Astrocyte (in vitro differentiated cells and primary cell): Measurements from ENCODE around the gene GNB1. TPM values are rescaled to one million over a fixed set of nuclear protein-coding genes. Genes with fewer than 3 reads are reported as not detected.

Source experiments
- DNase-seq: peaks from one replicate; pipeline ENCODE4 v3.0.0-alpha.2; 2010; ENCODE audit warnings: low read depth
- FAIRE-seq: peaks from 2 replicates; lab custom pipeline; 2011; peaks lifted over from hg19 to GRCh38; lab: Jason Lieb, UNC
- H2AFZ ChIP-seq: 2 replicates; pipeline ENCODE4 v1.6.0; 2012; ENCODE audit warnings: low read depth, low read length, inconsistent platforms
- H3K27ac ChIP-seq: 2 replicates; pipeline ENCODE4 v1.5.1; 2011; ENCODE audit warnings: low read depth, low read length, inconsistent platforms
- H3K27me3 ChIP-seq: 2 replicates; pipeline ENCODE4 v1.6.0; 2011; ENCODE audit warnings: low read length, inconsistent platforms; ENCODE audit not compliant: insufficient read depth
- H3K36me3 ChIP-seq: 2 replicates; pipeline ENCODE4 v1.5.1; 2011; ENCODE audit warnings: low read length, inconsistent platforms; ENCODE audit not compliant: insufficient read depth
- H3K4me1 ChIP-seq: 2 replicates; pipeline ENCODE4 v1.5.1; 2011; ENCODE audit warnings: low read length, inconsistent platforms; ENCODE audit not compliant: insufficient read depth
- H3K4me2 ChIP-seq: 2 replicates; pipeline ENCODE4 v1.6.0; 2012; ENCODE audit warnings: low read length, inconsistent platforms
- H3K4me3 ChIP-seq: 2 replicates; pipeline ENCODE4 v1.5.1; 2011; ENCODE audit warnings: low read depth, mild to moderate bottlenecking, low read length, inconsistent platforms; ENCODE audit not compliant: insufficient read depth
- H3K79me2 ChIP-seq: 2 replicates; pipeline ENCODE4 v1.6.0; 2012; ENCODE audit warnings: mild to moderate bottlenecking, low read length, inconsistent platforms; ENCODE audit not compliant: insufficient read depth
- H3K9ac ChIP-seq: 2 replicates; pipeline ENCODE4 v1.6.0; 2012; ENCODE audit warnings: mild to moderate bottlenecking, low read length, inconsistent platforms
- H3K9me3 ChIP-seq: 2 replicates; pipeline ENCODE4 v1.5.1; 2012; ENCODE audit warnings: low read depth, mild to moderate bottlenecking, low read length, inconsistent platforms; ENCODE audit not compliant: insufficient read depth
- H4K20me1 ChIP-seq: 2 replicates; pipeline ENCODE4 v1.6.0; 2012; ENCODE audit warnings: low read length, inconsistent platforms; ENCODE audit not compliant: insufficient read depth
- H3K27ac Mint-ChIP-seq: one replicate; pipeline ENCODE4 v1.8.0; 2021; ENCODE audit warnings: mild to moderate bottlenecking, mixed read lengths; ENCODE audit not compliant: unreplicated experiment
- H3K27me3 Mint-ChIP-seq: one replicate; pipeline ENCODE4 v1.8.0; 2021; ENCODE audit warnings: low read depth, mixed read lengths; ENCODE audit not compliant: unreplicated experiment
- H3K36me3 Mint-ChIP-seq: one replicate; pipeline ENCODE4 v1.8.0; 2021; ENCODE audit warnings: low read depth, mixed read lengths; ENCODE audit not compliant: unreplicated experiment
- H3K4me1 Mint-ChIP-seq: one replicate; pipeline ENCODE4 v1.8.0; 2021; ENCODE audit warnings: low read depth, mixed read lengths; ENCODE audit not compliant: unreplicated experiment
- H3K4me3 Mint-ChIP-seq: one replicate; pipeline ENCODE4 v1.8.0; 2021; ENCODE audit warnings: mild to moderate bottlenecking, moderate library complexity, mixed read lengths; ENCODE audit not compliant: unreplicated experiment
- H3K9me3 Mint-ChIP-seq: one replicate; pipeline ENCODE4 v1.8.0; 2021; ENCODE audit warnings: mild to moderate bottlenecking, mixed read lengths; ENCODE audit not compliant: unreplicated experiment
- EZH2 ChIP-seq: IDR thresholded peaks from 2 replicates; pipeline ENCODE4 v1.6.1; 2012; ENCODE audit warnings: mild to moderate bottlenecking, low read length, inconsistent platforms; ENCODE audit not compliant: insufficient read depth
- total RNA-seq: library from RNA; stranded (reverse); gene quantifications from 2 replicates; pipeline ENCODE4 v1.2.1, GENCODE V29; 2021
- TF ChIP-seq, protein P1 (sequence below): IDR thresholded peaks from 2 replicates; pipeline ENCODE4 v1.5.1; 2011; ENCODE audit warnings: low read depth, mild to moderate bottlenecking, inconsistent platforms, low read length, moderate library complexity; ENCODE audit not compliant: insufficient read depth

GNB1 gene
- total RNA-seq, 1 donor from 2014 or later: 602 TPM

GRCh38 chr1:1832166-1832565 is 58.7 kb downstream of the GNB1 start:
- no peak overlapping the region for H3K27ac Mint-ChIP-seq
- H3K36me3 ChIP-seq: peaks cover 17% of the 10 kb centered on the region
- peaks cover 93% of the 10 kb centered on the region for H4K20me1 ChIP-seq
- no peak overlapping the region for H3K4me3 ChIP-seq
- no peak for DNase-seq
- peaks cover 18% of the 10 kb centered on the region for H3K4me1 ChIP-seq
- H3K9me3 Mint-ChIP-seq: no peaks in the 10 kb centered on the region
- no peak overlapping the region for H3K4me2 ChIP-seq
- H2AFZ ChIP-seq: no peak overlapping the region
- H3K4me1 Mint-ChIP-seq: peaks cover 29% of the 10 kb centered on the region
- H3K4me3 Mint-ChIP-seq: peak overlapping the region; percentile 20
- peaks cover 98% of the 10 kb centered on the region for H3K79me2 ChIP-seq
- peaks cover 15% of the 10 kb centered on the region for H3K36me3 Mint-ChIP-seq
- TF ChIP-seq EZH2: no peak
- TF ChIP-seq, protein P1, sequence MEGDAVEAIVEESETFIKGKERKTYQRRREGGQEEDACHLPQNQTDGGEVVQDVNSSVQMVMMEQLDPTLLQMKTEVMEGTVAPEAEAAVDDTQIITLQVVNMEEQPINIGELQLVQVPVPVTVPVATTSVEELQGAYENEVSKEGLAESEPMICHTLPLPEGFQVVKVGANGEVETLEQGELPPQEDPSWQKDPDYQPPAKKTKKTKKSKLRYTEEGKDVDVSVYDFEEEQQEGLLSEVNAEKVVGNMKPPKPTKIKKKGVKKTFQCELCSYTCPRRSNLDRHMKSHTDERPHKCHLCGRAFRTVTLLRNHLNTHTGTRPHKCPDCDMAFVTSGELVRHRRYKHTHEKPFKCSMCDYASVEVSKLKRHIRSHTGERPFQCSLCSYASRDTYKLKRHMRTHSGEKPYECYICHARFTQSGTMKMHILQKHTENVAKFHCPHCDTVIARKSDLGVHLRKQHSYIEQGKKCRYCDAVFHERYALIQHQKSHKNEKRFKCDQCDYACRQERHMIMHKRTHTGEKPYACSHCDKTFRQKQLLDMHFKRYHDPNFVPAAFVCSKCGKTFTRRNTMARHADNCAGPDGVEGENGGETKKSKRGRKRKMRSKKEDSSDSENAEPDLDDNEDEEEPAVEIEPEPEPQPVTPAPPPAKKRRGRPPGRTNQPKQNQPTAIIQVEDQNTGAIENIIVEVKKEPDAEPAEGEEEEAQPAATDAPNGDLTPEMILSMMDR: no peak
- no peaks in the 10 kb centered on the region for H3K27me3 Mint-ChIP-seq
- H3K9me3 ChIP-seq: no peaks in the 10 kb centered on the region
- H3K9ac ChIP-seq: no peak overlapping the region
- no peaks in the 10 kb centered on the region for H3K27me3 ChIP-seq
- no peak overlapping the region for H3K27ac ChIP-seq
- FAIRE-seq: no peak

DNA sequence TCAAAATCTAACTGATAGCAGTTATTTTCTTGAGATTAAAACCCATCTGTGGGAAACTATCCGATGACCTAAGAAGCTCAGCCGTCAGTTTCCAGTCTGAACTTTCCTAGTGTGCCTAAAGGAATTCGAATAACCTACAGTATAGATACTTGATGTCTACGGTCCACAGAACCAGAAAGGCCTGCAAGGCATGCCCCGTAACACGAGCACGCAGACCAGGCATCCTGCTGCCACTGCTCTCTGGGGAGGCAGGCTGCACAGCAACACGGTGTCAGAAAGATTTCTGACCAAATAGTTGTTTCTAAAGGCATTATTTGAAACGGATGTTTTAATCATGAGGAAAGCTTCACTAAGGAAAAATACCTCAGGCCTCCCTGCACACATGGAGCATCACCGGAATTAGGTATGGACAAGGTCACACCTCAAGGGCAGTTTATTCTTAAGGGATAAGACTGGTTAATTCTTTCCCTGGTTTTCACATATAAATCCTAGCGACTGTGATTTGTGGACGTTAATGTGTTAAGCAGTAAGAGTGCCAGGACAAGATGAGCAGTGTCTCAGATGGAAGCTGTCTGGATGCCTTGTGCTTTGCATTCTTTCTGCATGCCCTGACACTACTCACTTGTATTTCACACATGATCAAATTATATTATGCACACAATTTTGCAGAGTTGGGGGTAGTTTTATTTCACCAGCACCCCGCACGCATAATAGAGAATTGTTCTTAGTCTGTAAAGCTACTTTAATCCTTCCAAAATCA is 63.6 kb downstream of the GNB1 start:
- no peaks in the 10 kb centered on the region for H3K9me3 ChIP-seq

More for the DNA sequence above, 63.6 kb downstream of the GNB1 start:
- DNase-seq: no peak
- Histone ChIP-seq H3K27ac (peak overlapping the region; percentile 57), H3K4me2 (no peak overlapping the region), H3K36me3 (peaks cover 25% of the 10 kb centered on the region), H3K27me3 (no peaks in the 10 kb centered on the region), H3K4me3 (no peak overlapping the region), H3K79me2 (peaks cover 95% of the 10 kb centered on the region), H3K9ac (peak overlapping the region; percentile 11), H4K20me1 (peaks cover 81% of the 10 kb centered on the region), H2AFZ (no peak overlapping the region), H3K4me1 (peaks cover 16% of the 10 kb centered on the region)
- H3K27ac Mint-ChIP-seq: peak overlapping the region; percentile 92
- peak overlapping the region; percentile 50 for H3K4me3 Mint-ChIP-seq
- TF ChIP-seq, protein P1: no peak
- no peak for TF ChIP-seq EZH2
- peak; percentile 9 for FAIRE-seq
- H3K9me3 Mint-ChIP-seq: no peaks in the 10 kb centered on the region
- H3K4me1 Mint-ChIP-seq: peaks cover 31% of the 10 kb centered on the region
- H3K27me3 Mint-ChIP-seq: no peaks in the 10 kb centered on the region
- peaks cover 7% of the 10 kb centered on the region for H3K36me3 Mint-ChIP-seq
